C4-2B (cell line): ENCODE measurements around the gene PCDHGA6.

ENCODE experiments used
- H3K27ac ChIP-seq: fragments of 450-650 bp; 2 replicates; pipeline ENCODE4 v1.5.1; 2017
- ZFX ChIP-seq: fragments of 450-650 bp; IDR thresholded peaks from 2 replicates; pipeline ENCODE4 v1.6.1; 2017
- TF ChIP-seq, protein P1 (sequence below): fragments of 450-650 bp; conservative IDR thresholded peaks from 2 replicates; pipeline ENCODE4 v1.5.1; 2017; ENCODE audit warnings: mild to moderate bottlenecking

PCDHGA6 gene

DNA sequence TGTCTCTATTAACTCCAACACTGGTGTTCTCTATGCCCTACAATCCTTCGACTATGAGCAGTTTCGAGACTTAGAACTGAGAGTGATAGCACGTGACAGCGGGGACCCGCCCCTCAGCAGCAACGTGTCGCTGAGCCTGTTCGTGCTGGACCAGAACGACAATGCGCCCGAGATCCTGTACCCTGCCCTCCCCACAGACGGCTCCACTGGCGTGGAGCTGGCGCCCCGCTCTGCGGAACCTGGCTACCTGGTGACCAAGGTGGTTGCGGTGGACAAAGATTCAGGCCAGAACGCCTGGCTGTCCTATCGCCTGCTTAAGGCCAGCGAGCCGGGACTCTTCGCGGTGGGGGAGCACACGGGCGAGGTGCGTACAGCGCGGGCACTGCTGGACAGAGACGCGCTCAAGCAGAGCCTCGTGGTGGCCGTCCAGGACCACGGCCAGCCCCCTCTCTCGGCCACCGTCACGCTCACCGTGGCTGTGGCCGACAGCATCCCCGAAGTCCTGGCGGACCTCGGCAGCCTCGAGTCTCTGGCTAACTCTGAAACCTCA is 49.1 kb downstream of the PCDHGA6 start:
- H3K27ac ChIP-seq: no peak overlapping the region
- no peak for TF ChIP-seq ZFX
- TF ChIP-seq, protein P1, sequence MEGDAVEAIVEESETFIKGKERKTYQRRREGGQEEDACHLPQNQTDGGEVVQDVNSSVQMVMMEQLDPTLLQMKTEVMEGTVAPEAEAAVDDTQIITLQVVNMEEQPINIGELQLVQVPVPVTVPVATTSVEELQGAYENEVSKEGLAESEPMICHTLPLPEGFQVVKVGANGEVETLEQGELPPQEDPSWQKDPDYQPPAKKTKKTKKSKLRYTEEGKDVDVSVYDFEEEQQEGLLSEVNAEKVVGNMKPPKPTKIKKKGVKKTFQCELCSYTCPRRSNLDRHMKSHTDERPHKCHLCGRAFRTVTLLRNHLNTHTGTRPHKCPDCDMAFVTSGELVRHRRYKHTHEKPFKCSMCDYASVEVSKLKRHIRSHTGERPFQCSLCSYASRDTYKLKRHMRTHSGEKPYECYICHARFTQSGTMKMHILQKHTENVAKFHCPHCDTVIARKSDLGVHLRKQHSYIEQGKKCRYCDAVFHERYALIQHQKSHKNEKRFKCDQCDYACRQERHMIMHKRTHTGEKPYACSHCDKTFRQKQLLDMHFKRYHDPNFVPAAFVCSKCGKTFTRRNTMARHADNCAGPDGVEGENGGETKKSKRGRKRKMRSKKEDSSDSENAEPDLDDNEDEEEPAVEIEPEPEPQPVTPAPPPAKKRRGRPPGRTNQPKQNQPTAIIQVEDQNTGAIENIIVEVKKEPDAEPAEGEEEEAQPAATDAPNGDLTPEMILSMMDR: no peak

DNA sequence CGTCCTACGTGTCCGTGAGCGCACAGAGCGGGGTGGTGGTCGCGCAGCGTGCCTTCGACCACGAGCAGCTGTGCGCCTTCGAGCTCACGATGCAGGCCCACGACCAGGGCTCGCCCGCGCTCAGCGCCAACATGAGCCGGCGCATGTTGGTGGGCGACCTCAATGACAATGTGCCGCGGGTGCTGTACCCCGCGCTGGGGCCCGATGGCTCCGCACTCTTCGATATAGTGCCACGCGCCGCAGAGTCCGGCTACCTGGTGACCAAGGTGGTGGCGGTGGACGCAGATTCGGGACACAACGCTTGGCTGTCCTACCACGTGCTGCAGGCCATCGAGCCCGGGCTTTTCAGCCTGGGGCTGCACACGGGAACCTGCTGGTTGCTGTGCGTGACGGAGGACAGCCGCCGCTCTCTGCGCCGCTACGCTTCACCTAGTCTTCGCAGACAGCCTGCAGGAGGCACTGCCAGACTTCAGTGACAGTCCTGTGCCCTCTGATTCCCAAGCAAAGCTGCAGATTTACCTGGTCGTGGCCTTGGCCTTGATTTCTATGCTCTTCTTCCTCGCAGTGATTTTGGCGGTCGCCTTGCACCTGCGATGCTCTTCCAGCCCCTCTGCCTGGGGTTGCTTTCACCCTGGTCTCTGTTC is 54.2 kb downstream of the PCDHGA6 start:
- no peak overlapping the region for H3K27ac ChIP-seq
- TF ChIP-seq ZFX: no peak
- TF ChIP-seq, protein P1: 0 out of 2 replicates have a peak, but pooled peaks have one; percentile 8
